Measurements from ENCODE around the gene SEMA3D.
"Not testable (repeated sequence)": the region's sequence is repeated elsewhere in the genome, so short reads cannot be mapped to it uniquely, and the experiment has no call there.

SEMA3D gene

GRCh38 chr7:84992954-84993353, 193.9 kb downstream of the SEMA3D start:
- DNase-seq (ENCODE audit: low spot score): not testable (repeated sequence)

- no peak for DNase-seq (ENCODE audit: low spot score)
Measured at GRCh38 chr7:84985073-84985784, 201.6 kb downstream of the SEMA3D start.

GRCh38 chr7:84982199-84982598, 204.7 kb downstream of the SEMA3D start:
- DNase-seq (ENCODE audit: low spot score): peak; percentile 9

GRCh38 chr7:84981055-84981976, 205.5 kb downstream of the SEMA3D start:
- no peak for DNase-seq (ENCODE audit: low spot score)

- DNase-seq (ENCODE audit: low spot score): peak; percentile 5
Measured at GRCh38 chr7:84975586-84976185, 211.2 kb downstream of the SEMA3D start.

- no peak for DNase-seq (ENCODE audit: low spot score)
Measured at GRCh38 chr7:84971360-84971759, 215.5 kb downstream of the SEMA3D start.

GRCh38 chr7:84970670-84971069, 216.2 kb downstream of the SEMA3D start:
- no peak for DNase-seq (ENCODE audit: low spot score)

- no peak for DNase-seq (ENCODE audit: low spot score)
Measured at GRCh38 chr7:84953234-84953633, 233.6 kb downstream of the SEMA3D start.

- peak; percentile 28 for DNase-seq (ENCODE audit: low spot score)
Measured at GRCh38 chr7:84950836-84951235, 236.0 kb downstream of the SEMA3D start.

GRCh38 chr7:84949501-84949900, 237.4 kb downstream of the SEMA3D start:
- no peak for DNase-seq (ENCODE audit: low spot score)

- DNase-seq (ENCODE audit: low spot score): no peak
Measured at GRCh38 chr7:84949067-84949466, 237.8 kb downstream of the SEMA3D start.

GRCh38 chr7:84948634-84949033, 238.2 kb downstream of the SEMA3D start:
- peak; percentile 27 for DNase-seq (ENCODE audit: low spot score)

GRCh38 chr7:84946549-84946948, 240.3 kb downstream of the SEMA3D start:
- no peak for DNase-seq (ENCODE audit: low spot score)

Data from AG08395 (cell line).